Loucy (cell line): Measurements from ENCODE around the gene DNAJB4.
"Not testable (repeated sequence)": the region's sequence is repeated elsewhere in the genome, so short reads cannot be mapped to it uniquely, and the experiment has no call there.

Source experiments
- H2AFZ ChIP-seq: fragments of 200-600 bp; sonication (generic); 2 replicates; pipeline ENCODE4 v1.6.0; 2016; ENCODE audit warnings: antibody characterized with exemption, mild to moderate bottlenecking, low read length, moderate library complexity
- H3F3A ChIP-seq: fragments of 200-600 bp; 2 replicates; pipeline ENCODE4 v1.6.0; 2016; ENCODE audit warnings: antibody characterized with exemption, low read depth, mild to moderate bottlenecking
- H3K27me3 ChIP-seq: fragments of 200-600 bp; sonication (generic); 2 replicates; pipeline ENCODE4 v1.6.1; 2014; ENCODE audit warnings: low read length, mild to moderate bottlenecking; ENCODE audit not compliant: insufficient read depth, poor library complexity, severe bottlenecking
- H3K36me3 ChIP-seq: fragments of 200-600 bp; sonication (generic); 2 replicates; pipeline ENCODE4 v1.6.1; 2016; ENCODE audit warnings: low read length; ENCODE audit not compliant: insufficient read depth
- H3K4me1 ChIP-seq: fragments of 200-600 bp; sonication (generic); 2 replicates; pipeline ENCODE4 v1.5.1; 2014; ENCODE audit warnings: low read length, mild to moderate bottlenecking; ENCODE audit not compliant: insufficient read depth, poor library complexity, severe bottlenecking
- H3K4me2 ChIP-seq: fragments of 200-600 bp; sonication (generic); 2 replicates; pipeline ENCODE4 v1.6.0; 2014; ENCODE audit warnings: antibody characterized with exemption, low read length, low read depth, mild to moderate bottlenecking; ENCODE audit not compliant: poor library complexity, severe bottlenecking
- H3K4me3 ChIP-seq: fragments of 200-600 bp; sonication (generic); 2 replicates; pipeline ENCODE4 v1.5.1; 2014; ENCODE audit warnings: low read length, mild to moderate bottlenecking, mixed read lengths; ENCODE audit not compliant: poor library complexity, severe bottlenecking
- H3K79me2 ChIP-seq: fragments of 200-600 bp; sonication (generic); 2 replicates; pipeline ENCODE4 v1.6.1; 2014; ENCODE audit warnings: low read length; ENCODE audit not compliant: insufficient read depth
- H3K9ac ChIP-seq: fragments of 200-600 bp; sonication (generic); 2 replicates; pipeline ENCODE4 v1.6.0; 2014; ENCODE audit warnings: mild to moderate bottlenecking, low read depth, low read length, moderate library complexity; ENCODE audit not compliant: poor library complexity, severe bottlenecking
- H3K9me2 ChIP-seq: fragments of 200-600 bp; sonication (generic); replicated peaks from 2 replicates; pipeline ENCODE4 v1.6.1; 2016; ENCODE audit warnings: low read depth, low read length, mixed read lengths
- H3K9me3 ChIP-seq: fragments of 200-600 bp; sonication (generic); 2 replicates; pipeline ENCODE4 v1.6.1; 2014; ENCODE audit warnings: mild to moderate bottlenecking, antibody characterized with exemption, low read length, low read depth; ENCODE audit not compliant: insufficient read depth
- H4K20me1 ChIP-seq: fragments of 200-600 bp; sonication (generic); 2 replicates; pipeline ENCODE4 v1.6.0; 2014; ENCODE audit warnings: antibody characterized with exemption, low read length, mild to moderate bottlenecking; ENCODE audit not compliant: insufficient read depth, poor library complexity, severe bottlenecking
- EZH2phosphoT487 ChIP-seq: fragments of 200-600 bp; IDR thresholded peaks from 2 replicates; pipeline ENCODE4 v1.6.1; 2018; ENCODE audit warnings: antibody characterized with exemption, mild to moderate bottlenecking, moderate library complexity, borderline replicate concordance
- TF ChIP-seq, protein P1 (sequence below): fragments of 200-600 bp; sonication (generic); conservative IDR thresholded peaks from 2 replicates; pipeline ENCODE4 v1.5.1; 2014; ENCODE audit warnings: mild to moderate bottlenecking, antibody characterized with exemption, low read length

Gene DNAJB4

DNA sequence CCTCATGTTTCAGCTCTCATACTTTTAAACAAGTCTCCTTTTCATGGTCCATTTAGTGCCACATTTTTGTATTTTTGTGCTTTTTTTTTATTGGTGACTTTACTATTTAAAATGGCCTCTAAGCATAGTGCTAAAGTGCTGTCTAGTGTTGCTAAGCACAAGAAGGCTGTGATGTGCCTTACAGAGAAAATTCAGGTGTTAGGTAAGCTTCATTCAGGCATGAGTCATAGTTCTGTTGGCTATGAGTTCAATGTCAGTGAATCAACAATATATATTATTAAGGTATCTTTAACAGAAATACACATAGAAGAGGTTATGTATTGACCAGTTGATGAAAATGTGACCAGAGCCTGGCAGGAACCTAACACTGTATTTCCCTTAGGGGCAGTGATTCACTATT lies 13.1 kb upstream of the DNAJB4 start:
- H2AFZ ChIP-seq: no peak overlapping the region
- no peak overlapping the region for H3K4me3 ChIP-seq
- no peak overlapping the region for H3K9ac ChIP-seq
- no peak for TF ChIP-seq EZH2phosphoT487
- TF ChIP-seq, protein P1, sequence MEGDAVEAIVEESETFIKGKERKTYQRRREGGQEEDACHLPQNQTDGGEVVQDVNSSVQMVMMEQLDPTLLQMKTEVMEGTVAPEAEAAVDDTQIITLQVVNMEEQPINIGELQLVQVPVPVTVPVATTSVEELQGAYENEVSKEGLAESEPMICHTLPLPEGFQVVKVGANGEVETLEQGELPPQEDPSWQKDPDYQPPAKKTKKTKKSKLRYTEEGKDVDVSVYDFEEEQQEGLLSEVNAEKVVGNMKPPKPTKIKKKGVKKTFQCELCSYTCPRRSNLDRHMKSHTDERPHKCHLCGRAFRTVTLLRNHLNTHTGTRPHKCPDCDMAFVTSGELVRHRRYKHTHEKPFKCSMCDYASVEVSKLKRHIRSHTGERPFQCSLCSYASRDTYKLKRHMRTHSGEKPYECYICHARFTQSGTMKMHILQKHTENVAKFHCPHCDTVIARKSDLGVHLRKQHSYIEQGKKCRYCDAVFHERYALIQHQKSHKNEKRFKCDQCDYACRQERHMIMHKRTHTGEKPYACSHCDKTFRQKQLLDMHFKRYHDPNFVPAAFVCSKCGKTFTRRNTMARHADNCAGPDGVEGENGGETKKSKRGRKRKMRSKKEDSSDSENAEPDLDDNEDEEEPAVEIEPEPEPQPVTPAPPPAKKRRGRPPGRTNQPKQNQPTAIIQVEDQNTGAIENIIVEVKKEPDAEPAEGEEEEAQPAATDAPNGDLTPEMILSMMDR: no peak
- no peaks in the 10 kb centered on the region for H3K9me3 ChIP-seq
- H3K27me3 ChIP-seq: no peaks in the 10 kb centered on the region
- no peaks in the 10 kb centered on the region for H3K36me3 ChIP-seq
- H3K4me1 ChIP-seq: no peaks in the 10 kb centered on the region
- no peaks in the 10 kb centered on the region for H3K79me2 ChIP-seq
- H3F3A ChIP-seq: no peaks in the 10 kb centered on the region
- H3K4me2 ChIP-seq: no peak overlapping the region
- H3K9me2 ChIP-seq: no peaks in the 10 kb centered on the region
- H4K20me1 ChIP-seq: no peaks in the 10 kb centered on the region

DNA sequence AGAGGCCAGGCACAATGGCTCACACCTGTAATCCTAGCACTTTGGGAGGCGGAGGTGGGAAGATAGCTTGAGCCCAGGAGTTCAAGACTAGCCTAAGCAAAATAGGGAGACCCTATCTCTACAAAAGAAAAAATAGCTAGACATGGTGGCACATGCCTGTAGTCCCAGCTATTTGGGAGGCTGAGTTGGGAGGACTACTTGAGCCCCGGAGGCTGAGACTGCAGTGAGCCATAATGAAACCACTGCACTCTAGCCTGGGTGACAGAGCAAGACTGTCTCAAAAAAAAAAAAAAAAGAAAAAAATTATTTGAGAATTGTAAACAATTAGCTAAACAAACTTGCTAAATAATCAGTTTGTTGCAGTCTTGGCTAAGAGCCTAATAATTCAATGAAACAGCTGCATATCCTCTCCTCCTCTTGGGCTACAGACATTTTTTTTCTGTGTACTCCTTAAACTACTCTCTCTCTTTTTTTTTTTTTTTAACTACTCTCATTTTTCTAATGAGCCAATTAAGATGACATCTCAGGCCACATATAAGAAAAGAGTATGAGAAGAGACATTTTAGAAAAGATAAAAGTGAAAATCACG lies 10.5 kb upstream of the DNAJB4 start:
- no peak for TF ChIP-seq EZH2phosphoT487
- TF ChIP-seq, protein P1: no peak
- no peak overlapping the region for H2AFZ ChIP-seq
- H3K27me3 ChIP-seq: no peaks in the 10 kb centered on the region
- no peaks in the 10 kb centered on the region for H3F3A ChIP-seq
- H3K4me2 ChIP-seq: no peak overlapping the region
- H3K9me3 ChIP-seq: no peaks in the 10 kb centered on the region
- H3K79me2 ChIP-seq: no peaks in the 10 kb centered on the region
- no peak overlapping the region for H3K4me3 ChIP-seq
- H4K20me1 ChIP-seq: no peaks in the 10 kb centered on the region
- H3K9ac ChIP-seq: no peak overlapping the region
- no peaks in the 10 kb centered on the region for H3K9me2 ChIP-seq
- no peaks in the 10 kb centered on the region for H3K4me1 ChIP-seq
- H3K36me3 ChIP-seq: no peaks in the 10 kb centered on the region

DNA sequence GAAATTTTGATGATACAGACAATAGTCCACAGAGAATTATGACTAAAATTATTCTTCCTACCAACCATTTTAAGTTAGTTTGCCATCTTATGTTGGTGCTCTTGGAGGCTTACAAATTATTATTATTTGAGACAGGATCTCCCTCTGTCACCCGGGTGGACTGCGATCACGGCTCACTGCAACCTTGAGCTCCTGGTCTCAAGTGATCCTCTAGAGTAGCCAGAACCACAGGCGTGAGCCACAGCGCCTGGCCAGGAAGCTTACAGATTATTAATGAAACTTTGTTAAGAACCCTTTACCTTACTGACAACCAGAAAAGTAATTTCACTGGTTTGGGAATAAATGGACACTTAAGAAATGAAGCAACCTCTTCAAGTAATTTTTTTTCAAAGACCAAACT lies 8.0 kb upstream of the DNAJB4 start:
- no peaks in the 10 kb centered on the region for H3K79me2 ChIP-seq
- no peak overlapping the region for H3K4me3 ChIP-seq
- TF ChIP-seq EZH2phosphoT487: no peak
- TF ChIP-seq, protein P1: no peak
- no peaks in the 10 kb centered on the region for H4K20me1 ChIP-seq
- H3K9me3 ChIP-seq: no peaks in the 10 kb centered on the region
- no peak overlapping the region for H2AFZ ChIP-seq
- H3K4me2 ChIP-seq: no peak overlapping the region
- no peaks in the 10 kb centered on the region for H3K27me3 ChIP-seq
- H3F3A ChIP-seq: no peaks in the 10 kb centered on the region
- H3K4me1 ChIP-seq: no peaks in the 10 kb centered on the region
- H3K36me3 ChIP-seq: no peaks in the 10 kb centered on the region
- H3K9ac ChIP-seq: no peak overlapping the region
- H3K9me2 ChIP-seq: no peaks in the 10 kb centered on the region

DNA sequence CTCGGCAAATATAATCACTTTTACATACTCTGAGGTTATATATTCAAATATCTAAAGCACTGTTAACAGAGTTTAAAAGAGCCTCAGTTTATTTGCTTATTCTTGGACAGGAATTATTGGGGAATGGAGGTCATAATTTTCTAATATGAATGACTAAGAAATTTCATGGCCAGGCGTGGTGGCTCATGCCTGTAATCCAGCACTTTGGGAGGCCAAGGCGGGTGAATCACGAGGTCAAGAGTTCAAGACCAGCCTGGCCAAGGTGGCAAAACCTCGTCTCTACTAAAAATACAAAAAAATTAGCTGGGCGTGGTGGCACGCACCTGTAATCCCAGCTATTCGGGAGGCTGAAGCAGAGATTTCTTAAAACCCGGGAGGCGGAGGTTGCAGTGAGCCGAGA lies 4.2 kb upstream of the DNAJB4 start:
- not testable (repeated sequence) for H3K27me3 ChIP-seq, H3F3A ChIP-seq

More for the DNA sequence above, 4.2 kb upstream of the DNAJB4 start:
- not testable (repeated sequence) for H3K4me3 ChIP-seq, H2AFZ ChIP-seq, H3K79me2 ChIP-seq, H3K9me3 ChIP-seq, H3K36me3 ChIP-seq, H4K20me1 ChIP-seq, H3K4me2 ChIP-seq, H3K9ac ChIP-seq, H3K9me2 ChIP-seq
- peaks cover 18% of the 10 kb centered on the region for H3K4me1 ChIP-seq
